Neural cell (in vitro differentiated cells): ENCODE data around the gene GPLD1. TPM values are rescaled to one million over a fixed set of nuclear protein-coding genes. Genes with fewer than 3 reads are reported as not detected.

ENCODE experiments used
- H2AFZ ChIP-seq: fragments of 200-600, 300-800 bp; sonication (generic), shearing (Covaris generic); 2 replicates; pipeline ENCODE4 v1.6.0; 2014; ENCODE audit warnings: low read depth, mild to moderate bottlenecking, antibody characterized with exemption, low read length, moderate library complexity
- H3F3A ChIP-seq: fragments of 200-600 bp; shearing (Covaris generic); 2 replicates; pipeline ENCODE4 v1.6.1; 2016; ENCODE audit warnings: mild to moderate bottlenecking, moderate library complexity, mixed read lengths, antibody characterized with exemption, low read length; ENCODE audit not compliant: insufficient read depth, poor library complexity, severe bottlenecking
- H3K27ac ChIP-seq: fragments of 200-600, 300-800 bp; sonication (generic), shearing (Covaris generic); 2 replicates; pipeline ENCODE4 v1.5.1; 2014; ENCODE audit warnings: mild to moderate bottlenecking, low read length, moderate library complexity
- H3K27me3 ChIP-seq: fragments of 300-800, 200-600 bp; sonication (generic), shearing (Covaris generic); 2 replicates; pipeline ENCODE4 v1.6.0; 2014; ENCODE audit warnings: mild to moderate bottlenecking, low read depth, low read length, moderate library complexity; ENCODE audit not compliant: insufficient read depth
- H3K36me3 ChIP-seq: fragments of 300-800, 200-600 bp; sonication (generic), shearing (Covaris generic); 2 replicates; pipeline ENCODE4 v1.5.1; 2014; ENCODE audit warnings: mild to moderate bottlenecking, antibody characterized with exemption, low read length, moderate library complexity; ENCODE audit not compliant: insufficient read depth
- H3K4me2 ChIP-seq: fragments of 300-800, 200-600 bp; sonication (generic), shearing (Covaris generic); 2 replicates; pipeline ENCODE4 v1.6.0; 2014; ENCODE audit warnings: mild to moderate bottlenecking, low read length
- H3K4me3 ChIP-seq: fragments of 300-800, 200-600 bp; sonication (generic), shearing (Covaris generic); 2 replicates; pipeline ENCODE4 v1.5.1; 2014; ENCODE audit warnings: mild to moderate bottlenecking, low read length, moderate library complexity
- H3K79me2 ChIP-seq: fragments of 200-600 bp; shearing (Covaris generic); replicated peaks from 2 replicates; pipeline ENCODE4 v1.6.0; 2014; ENCODE audit warnings: mild to moderate bottlenecking, low read length, moderate library complexity; ENCODE audit not compliant: insufficient read depth
- H3K9ac ChIP-seq: fragments of 300-800, 200-600 bp; sonication (generic), shearing (Covaris generic); 2 replicates; pipeline ENCODE4 v1.6.1; 2016; ENCODE audit warnings: mild to moderate bottlenecking, low read length, mixed read lengths
- H3K9me2 ChIP-seq: fragments of 200-600 bp; shearing (Covaris generic); 2 replicates; pipeline ENCODE4 v1.6.1; 2016; ENCODE audit warnings: mild to moderate bottlenecking, low read length, mixed read lengths; ENCODE audit not compliant: insufficient read depth
- H3K9me3 ChIP-seq: fragments of 200-600, 300-800 bp; sonication (generic), shearing (Covaris generic); 2 replicates; pipeline ENCODE4 v1.6.1; 2016; ENCODE audit warnings: mild to moderate bottlenecking, mixed run types, low read length, moderate library complexity, mixed read lengths
- H4K20me1 ChIP-seq: fragments of 200-600 bp; shearing (Covaris generic); 2 replicates; pipeline ENCODE4 v1.6.1; 2016; ENCODE audit warnings: mild to moderate bottlenecking, mixed run types; ENCODE audit not compliant: insufficient read depth
- EP300 ChIP-seq: fragments of 450-650 bp; conservative IDR thresholded peaks from 2 replicates; pipeline ENCODE4 v1.6.1; 2014; ENCODE audit warnings: antibody characterized with exemption, mild to moderate bottlenecking, moderate library complexity; ENCODE audit not compliant: poor library complexity, severe bottlenecking
- EZH2 ChIP-seq: fragments of 200-600, 300-800 bp; shearing (Covaris generic), sonication (generic); IDR thresholded peaks from 2 replicates; pipeline ENCODE4 v1.6.1; 2014; ENCODE audit warnings: antibody characterized with exemption, low read length, borderline replicate concordance, mild to moderate bottlenecking; ENCODE audit not compliant: insufficient read depth, poor library complexity, severe bottlenecking
- MXI1 ChIP-seq: fragments of 450-650 bp; conservative IDR thresholded peaks from 2 replicates; pipeline ENCODE4 v1.6.1; 2014; ENCODE audit warnings: antibody characterized with exemption, mild to moderate bottlenecking; ENCODE audit not compliant: poor library complexity, severe bottlenecking
- POLR2AphosphoS5 ChIP-seq: IDR thresholded peaks from 2 replicates; pipeline ENCODE4 v1.6.1; 2012
- RAD21 ChIP-seq: fragments of 450-650 bp; conservative IDR thresholded peaks from 2 replicates; pipeline ENCODE4 v1.6.1; 2014; ENCODE audit warnings: antibody characterized with exemption, mild to moderate bottlenecking, moderate library complexity
- SMC3 ChIP-seq: fragments of 450-650 bp; conservative IDR thresholded peaks from 2 replicates; pipeline ENCODE4 v1.6.1; 2014; ENCODE audit warnings: antibody characterized with exemption, mild to moderate bottlenecking, moderate library complexity; ENCODE audit not compliant: poor library complexity
- TAF1 ChIP-seq: IDR thresholded peaks from 2 replicates; pipeline ENCODE4 v1.6.1; 2012; ENCODE audit warnings: low read depth
- polyA plus RNA-seq: library from polyadenylated mRNA; depleted of rRNA; stranded (reverse); fragments of >200 nt; gene quantifications from 2 replicates; pipeline ENCODE4 v1.2.3, GENCODE V29; 2014
- TF ChIP-seq, protein P1 (sequence below): fragments of 450-650 bp; IDR thresholded peaks from 2 replicates; pipeline ENCODE4 v1.5.1; 2014; ENCODE audit warnings: antibody characterized with exemption, mild to moderate bottlenecking, moderate library complexity; ENCODE audit not compliant: poor library complexity, severe bottlenecking

Gene GPLD1
- polyA plus RNA-seq, 1 donor from 2014 or later, result 11.0 TPM

DNA sequence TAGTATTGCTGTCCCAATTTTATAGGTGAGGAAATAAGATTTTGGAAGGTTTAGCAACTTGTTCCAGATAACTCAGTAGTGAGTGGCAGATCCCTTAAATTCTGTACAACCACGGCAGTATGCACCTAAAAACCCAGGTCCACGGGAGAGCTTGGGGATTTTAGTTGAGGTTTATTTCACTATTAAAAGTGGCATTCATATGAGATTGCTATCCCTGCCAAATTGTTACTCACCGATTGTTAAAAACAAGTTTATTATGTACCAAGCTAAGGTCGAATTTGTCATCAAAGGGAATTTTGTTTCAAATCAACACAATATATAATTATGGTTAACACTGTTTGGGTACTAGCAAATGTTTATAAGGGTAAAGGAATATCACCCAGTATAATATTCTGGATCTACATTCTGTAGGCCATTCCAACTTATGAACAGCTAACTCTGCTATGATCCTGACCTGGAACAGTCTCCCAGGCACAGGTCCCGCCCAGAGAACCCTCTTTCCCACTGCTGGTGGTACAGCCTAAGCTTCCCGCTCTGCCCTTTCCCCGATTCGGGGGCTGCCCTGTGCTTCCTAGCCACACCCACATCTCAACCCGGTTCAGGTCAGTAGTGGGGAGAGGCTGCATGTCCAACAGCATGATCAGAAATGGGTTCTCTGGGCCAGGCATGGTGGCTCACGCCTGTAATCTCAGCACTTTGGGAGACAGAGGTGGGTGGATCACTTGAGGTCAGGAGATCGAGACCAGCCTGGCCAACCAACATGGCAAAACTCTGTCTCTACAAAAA, 24.9 kb downstream of the GPLD1 start:
- no peak overlapping the region for H3K27ac ChIP-seq
- no peak overlapping the region for H3K4me3 ChIP-seq
- no peaks in the 10 kb centered on the region for H3K9me2 ChIP-seq
- no peak for TF ChIP-seq MXI1
- no peak for TF ChIP-seq RAD21
- H3K9me3 ChIP-seq, result no peaks in the 10 kb centered on the region
- no peaks in the 10 kb centered on the region for H3K27me3 ChIP-seq
- H3K36me3 ChIP-seq, result no peaks in the 10 kb centered on the region
- no peaks in the 10 kb centered on the region for H3K79me2 ChIP-seq
- H3K4me2 ChIP-seq, result no peak overlapping the region
- no peak overlapping the region for H3K9ac ChIP-seq
- H4K20me1 ChIP-seq, result no peaks in the 10 kb centered on the region
- no peaks in the 10 kb centered on the region for H3F3A ChIP-seq
- H2AFZ ChIP-seq, result no peak overlapping the region

DNA sequence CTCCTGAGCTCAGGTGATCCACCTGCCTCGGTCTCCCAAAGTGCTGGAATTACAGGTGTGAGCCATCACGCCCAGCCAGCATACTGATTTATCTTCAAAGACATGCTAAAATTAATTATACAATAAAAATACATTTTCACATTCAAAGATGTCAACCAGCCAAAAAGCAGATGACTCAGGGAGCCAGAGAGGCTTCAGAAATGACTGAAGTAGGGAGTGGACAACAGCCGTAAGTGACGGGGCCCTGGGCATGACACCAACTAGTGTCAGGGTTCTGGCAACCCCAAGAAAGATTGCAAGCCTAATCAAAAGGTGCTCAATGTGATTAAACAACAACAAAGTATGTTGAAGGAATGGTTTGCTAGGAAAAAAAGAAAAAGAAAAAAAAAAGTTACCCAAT, 28.4 kb downstream of the GPLD1 start:
- Histone ChIP-seq H3K27me3 (no peaks in the 10 kb centered on the region), H3K9ac (no peak overlapping the region), H3K36me3 (no peaks in the 10 kb centered on the region), H3F3A (no peaks in the 10 kb centered on the region), H3K4me2 (no peak overlapping the region), H3K9me3 (no peaks in the 10 kb centered on the region), H3K4me3 (no peak overlapping the region), H2AFZ (no peak overlapping the region), H3K9me2 (no peaks in the 10 kb centered on the region), H4K20me1 (no peaks in the 10 kb centered on the region), H3K79me2 (no peaks in the 10 kb centered on the region), H3K27ac (no peak overlapping the region)
- no peak for TF ChIP-seq TAF1
- TF ChIP-seq, protein P1, sequence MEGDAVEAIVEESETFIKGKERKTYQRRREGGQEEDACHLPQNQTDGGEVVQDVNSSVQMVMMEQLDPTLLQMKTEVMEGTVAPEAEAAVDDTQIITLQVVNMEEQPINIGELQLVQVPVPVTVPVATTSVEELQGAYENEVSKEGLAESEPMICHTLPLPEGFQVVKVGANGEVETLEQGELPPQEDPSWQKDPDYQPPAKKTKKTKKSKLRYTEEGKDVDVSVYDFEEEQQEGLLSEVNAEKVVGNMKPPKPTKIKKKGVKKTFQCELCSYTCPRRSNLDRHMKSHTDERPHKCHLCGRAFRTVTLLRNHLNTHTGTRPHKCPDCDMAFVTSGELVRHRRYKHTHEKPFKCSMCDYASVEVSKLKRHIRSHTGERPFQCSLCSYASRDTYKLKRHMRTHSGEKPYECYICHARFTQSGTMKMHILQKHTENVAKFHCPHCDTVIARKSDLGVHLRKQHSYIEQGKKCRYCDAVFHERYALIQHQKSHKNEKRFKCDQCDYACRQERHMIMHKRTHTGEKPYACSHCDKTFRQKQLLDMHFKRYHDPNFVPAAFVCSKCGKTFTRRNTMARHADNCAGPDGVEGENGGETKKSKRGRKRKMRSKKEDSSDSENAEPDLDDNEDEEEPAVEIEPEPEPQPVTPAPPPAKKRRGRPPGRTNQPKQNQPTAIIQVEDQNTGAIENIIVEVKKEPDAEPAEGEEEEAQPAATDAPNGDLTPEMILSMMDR, result no peak
- TF ChIP-seq EP300, result no peak
- no peak for TF ChIP-seq SMC3
- no peak for TF ChIP-seq MXI1
- no peak for TF ChIP-seq RAD21
- TF ChIP-seq EZH2, result no peak

DNA sequence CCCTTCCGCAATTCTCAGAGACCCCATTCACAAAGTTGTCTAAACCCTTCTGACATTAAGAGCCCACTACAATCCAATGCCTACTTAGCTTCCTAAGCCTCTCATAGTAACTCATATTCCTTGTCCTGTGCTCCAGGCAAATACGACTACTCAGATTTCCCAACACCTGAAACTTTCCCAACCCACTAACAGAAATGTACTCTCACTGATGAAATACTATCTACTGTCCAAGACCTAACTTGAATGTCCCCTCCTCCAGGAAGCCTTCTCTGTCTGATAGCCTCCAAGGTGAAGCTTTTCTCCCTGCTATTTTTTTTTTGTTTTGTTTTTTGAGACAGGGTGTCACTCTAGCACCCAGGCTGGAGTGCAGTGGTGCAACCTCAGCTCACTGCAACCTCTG, 30.4 kb downstream of the GPLD1 start:
- Histone ChIP-seq H3K27me3 (no peaks in the 10 kb centered on the region), H3K9me3 (no peaks in the 10 kb centered on the region), H3K4me3 (no peak overlapping the region), H3K9me2 (no peaks in the 10 kb centered on the region), H3K36me3 (no peaks in the 10 kb centered on the region), H4K20me1 (no peaks in the 10 kb centered on the region), H3K4me2 (no peak overlapping the region), H3K9ac (no peak overlapping the region), H3F3A (no peaks in the 10 kb centered on the region), H2AFZ (no peak overlapping the region), H3K79me2 (no peaks in the 10 kb centered on the region), H3K27ac (no peak overlapping the region)
- TF ChIP-seq EP300 (no peak), RAD21 (no peak), SMC3 (no peak), POLR2AphosphoS5 (no peak), MXI1 (no peak), EZH2 (no peak), TAF1 (no peak)
- TF ChIP-seq, protein P1, result no peak
